HG02759 (cell line): Measurements from ENCODE around the gene CD247.

ENCODE experiments used
- ATAC-seq: cut with Tn5 transposase; IDR thresholded peaks from one replicate; pipeline ENCODE4 v1.9.1; 2021; ENCODE audit warnings: mild to moderate bottlenecking, moderate library complexity; ENCODE audit not compliant: unreplicated experiment

The CD247 gene

GRCh38 chr1:167463875-167464575 is 54.3 kb downstream of the CD247 start:
- no peak for ATAC-seq

DNA sequence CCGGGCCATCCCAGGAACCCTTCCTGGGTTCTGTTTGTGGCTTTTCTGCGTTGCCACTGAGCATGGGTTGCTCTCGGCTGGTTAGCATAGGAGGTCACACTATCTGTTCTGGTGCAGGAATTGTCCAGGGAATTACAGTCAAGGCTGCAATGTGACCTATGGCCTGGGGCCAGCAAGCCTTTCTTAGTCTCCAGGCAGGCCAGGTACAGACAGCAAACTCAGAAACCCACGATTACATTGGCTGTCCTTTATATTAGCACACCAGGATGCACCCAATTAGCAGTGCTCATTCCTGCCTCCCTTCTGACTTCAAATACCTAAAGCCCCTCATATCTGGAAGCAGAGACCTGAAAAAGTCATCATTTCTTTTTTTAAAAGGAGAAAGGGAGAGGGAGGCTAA is 55.2 kb downstream of the CD247 start:
- no peak for ATAC-seq

DNA sequence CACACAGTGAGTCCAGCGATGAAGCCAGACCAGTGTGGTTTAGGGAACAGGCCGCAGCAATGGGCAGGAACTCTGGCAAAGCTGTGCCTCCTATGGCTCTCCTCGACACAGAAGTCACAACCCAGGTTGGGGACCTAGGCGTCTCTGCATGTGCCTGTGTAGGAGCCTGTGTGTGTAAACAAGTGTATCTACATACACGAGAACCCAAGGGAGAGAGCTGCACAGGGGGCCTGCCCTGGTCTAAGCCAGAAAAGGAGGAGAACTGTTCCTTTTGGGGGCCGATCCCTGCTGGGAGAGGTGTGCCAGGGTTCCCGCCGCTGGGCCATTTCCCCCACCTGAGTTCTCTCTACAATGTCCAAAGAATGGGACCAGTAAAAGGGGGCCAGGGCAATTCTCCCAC is 56.0 kb downstream of the CD247 start:
- ATAC-seq: no peak

- no peak for ATAC-seq
Measured at GRCh38 chr1:167460836-167461235, 57.5 kb downstream of the CD247 start.

DNA sequence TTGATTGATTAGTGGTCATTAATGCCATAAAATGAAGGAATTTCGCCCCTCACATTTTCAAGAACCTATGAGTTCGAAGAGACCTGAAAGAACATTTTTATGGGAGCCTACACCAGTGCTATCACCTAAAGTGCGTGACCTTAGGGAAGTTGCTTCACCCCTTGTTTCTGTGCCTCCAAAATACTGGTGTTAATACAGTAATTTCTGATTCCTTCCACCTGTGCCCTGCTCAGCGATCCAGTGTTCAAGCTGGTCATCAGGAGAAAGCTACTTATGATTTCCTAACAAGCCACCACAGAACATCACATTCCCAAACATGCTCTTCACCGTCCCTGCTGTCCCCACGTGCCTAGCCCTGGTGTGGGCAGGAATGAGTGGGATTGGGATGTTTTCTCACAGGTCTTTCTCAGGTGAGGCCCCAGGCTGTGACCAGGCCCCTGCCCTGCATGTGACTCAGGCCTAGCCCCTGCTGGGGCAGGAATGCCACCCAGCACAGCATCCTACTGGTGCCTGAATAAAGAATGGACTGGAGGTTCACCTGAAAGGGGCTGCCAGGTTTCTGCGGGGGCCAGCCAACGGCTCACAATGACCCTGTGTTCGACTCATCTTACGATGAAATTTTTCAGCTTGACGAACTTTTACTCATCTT is 60.3 kb downstream of the CD247 start:
- no peak for ATAC-seq

DNA sequence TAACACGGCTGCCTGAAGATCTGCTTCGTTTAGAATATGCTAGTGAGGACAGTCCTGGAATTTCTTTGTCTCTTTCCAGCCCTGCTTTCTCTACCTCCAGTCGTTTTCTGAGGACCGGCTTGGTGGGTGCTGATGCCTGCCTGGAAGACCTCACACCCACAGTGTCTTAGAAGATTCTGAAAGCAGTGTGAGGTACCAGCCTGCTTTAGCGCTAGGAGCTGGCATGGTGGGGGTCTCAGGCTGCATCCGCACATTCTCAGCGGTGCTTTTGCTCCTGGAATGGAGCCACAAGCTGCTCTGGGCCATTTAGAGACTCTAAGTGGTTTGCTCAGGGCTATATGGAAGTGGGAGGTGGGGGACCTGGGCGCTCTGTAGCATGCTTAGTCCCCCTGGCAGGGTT is 61.4 kb downstream of the CD247 start:
- no peak for ATAC-seq

DNA sequence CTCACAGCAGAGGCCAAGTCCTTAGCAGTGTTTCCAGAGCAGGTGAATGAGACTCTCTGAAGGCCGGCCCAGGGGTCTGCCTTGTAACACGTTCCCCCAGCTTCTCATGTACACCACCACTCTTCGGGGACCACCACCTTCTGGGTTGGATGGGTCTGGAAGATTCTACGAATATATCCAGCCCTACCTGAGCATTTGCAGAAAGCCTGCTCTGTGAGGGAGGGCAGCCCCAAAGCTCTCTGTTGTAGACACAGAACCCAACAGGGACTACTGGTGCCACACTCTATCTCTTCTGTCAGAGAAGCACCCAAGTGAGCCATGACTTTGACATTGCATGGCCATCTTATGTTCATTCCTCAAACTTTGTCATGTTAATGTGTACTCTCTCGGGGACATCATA is 61.8 kb downstream of the CD247 start:
- ATAC-seq: no peak

DNA sequence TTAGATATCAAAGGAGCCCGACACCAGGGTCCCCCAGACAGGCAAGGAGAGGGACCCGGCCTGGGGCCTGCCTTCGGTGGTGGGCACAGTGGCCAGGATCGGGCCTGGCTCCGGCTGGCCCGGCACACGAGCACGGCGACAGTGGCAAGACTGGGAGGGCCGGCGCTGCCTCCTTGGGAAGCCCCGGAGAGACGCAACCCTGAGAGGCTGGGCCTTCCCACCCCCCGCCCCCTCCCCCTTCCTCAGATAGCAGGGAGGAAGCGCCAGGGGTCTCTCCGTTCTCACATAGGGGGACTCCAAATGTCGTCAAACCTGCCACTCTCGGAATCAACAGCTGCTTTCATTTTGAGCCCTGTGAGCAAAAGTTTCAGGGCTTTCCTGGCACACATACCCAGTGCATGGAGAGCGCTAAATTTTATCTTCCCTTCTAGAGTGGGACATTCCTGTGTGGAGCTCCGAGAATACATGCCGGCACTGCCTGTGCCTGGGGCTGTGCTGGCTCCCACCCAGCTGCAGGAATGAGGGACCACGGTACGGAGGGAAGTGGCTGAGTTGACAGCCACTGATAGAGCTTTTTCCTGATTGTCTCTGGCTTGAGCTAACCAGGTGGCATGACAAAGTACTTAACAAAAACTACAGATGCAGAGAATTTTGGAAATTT is 62.4 kb downstream of the CD247 start:
- peak; percentile 42 for ATAC-seq

GRCh38 chr1:167454894-167455785 is 63.2 kb downstream of the CD247 start:
- peak; percentile 70 for ATAC-seq

DNA sequence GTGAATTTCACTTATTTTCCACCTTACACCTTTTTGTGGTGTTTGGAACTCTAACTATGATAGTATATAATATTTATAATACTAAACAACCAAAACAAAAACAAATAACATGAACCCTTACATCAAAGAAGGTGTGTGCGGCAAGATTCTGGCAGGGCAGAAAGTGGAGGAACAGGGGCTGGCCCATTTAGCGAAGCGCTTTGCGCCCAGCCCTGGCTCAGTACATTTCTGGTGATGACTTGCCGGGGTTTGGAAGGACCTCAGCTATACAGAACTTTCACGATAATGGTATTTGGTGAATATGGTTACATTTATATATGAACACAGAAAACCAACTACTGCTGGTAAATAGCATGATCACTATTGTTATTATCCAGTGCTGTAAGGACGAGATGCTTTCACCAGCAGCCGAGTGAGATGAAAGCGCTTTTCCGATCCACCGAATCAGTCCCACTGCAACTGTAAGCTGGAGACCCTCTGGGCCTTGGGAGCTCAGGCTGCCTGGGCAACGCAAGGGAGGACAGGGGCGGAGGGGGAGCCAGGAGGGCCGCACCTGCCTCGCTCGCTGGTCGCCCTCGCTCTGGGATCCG is 63.9 kb downstream of the CD247 start:
- no peak for ATAC-seq

DNA sequence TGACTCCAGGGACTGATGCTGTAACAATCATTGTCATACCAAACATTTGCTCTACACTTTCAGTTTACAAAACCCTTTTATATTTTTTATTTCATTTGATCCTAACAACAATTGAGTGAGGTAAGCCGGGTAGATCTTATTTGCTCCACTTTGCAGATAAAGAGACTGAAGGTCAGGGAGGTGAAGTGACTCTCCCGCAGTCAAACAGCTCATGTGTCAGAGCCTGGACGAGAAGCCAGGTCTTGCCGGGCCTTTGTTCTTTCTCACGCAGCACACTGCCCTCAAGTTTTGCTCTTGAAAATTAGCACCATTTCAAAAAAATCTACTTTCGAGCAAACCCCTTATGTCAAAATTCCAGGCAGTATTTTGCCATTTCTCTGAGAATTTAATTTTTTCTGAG is 65.2 kb downstream of the CD247 start:
- no peak for ATAC-seq

DNA sequence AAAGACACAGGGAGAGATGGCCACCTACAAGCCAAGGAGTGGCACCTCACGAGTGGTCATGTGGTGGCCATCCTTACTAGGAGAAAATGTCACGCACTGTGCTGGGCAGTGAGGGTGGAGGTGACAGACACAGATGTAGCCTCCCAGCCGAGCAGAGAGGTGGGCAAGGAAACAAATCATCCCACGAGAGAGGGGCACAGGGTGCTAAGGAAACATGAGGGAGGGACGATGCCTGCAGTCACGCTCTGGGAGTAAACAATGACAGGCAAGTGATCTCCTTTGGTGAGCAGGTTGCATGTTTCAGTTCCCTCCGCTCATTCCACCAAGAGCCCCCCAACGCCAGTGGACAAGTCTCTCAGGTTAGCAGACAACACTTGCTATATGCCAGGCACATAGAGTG is 65.8 kb downstream of the CD247 start:
- no peak for ATAC-seq

DNA sequence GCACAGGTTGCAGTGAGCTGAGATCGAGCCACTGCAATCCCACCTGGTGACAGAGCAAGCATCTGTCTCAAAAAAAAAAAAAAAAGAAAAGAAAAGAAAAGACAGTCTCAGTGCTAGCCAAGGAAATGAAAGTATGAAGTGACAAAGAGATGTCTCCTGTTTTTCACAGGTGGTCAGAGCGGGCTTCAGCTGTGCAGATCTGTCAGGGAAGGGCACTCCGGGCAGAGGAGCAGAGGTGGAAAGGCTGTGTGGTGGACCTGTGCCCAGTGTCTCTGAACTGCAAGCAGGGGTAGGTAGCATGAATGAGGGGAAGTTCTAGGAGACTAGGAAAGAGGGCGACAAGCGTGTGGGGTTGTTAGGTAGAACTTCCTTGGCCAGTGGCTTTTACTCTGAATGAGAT is 67.5 kb downstream of the CD247 start:
- ATAC-seq: no peak

GRCh38 chr1:167447521-167448136 is 70.7 kb downstream of the CD247 start:
- peak; percentile 87 for ATAC-seq

- no peak for ATAC-seq
Measured at GRCh38 chr1:167446966-167447365, 71.4 kb downstream of the CD247 start.

DNA sequence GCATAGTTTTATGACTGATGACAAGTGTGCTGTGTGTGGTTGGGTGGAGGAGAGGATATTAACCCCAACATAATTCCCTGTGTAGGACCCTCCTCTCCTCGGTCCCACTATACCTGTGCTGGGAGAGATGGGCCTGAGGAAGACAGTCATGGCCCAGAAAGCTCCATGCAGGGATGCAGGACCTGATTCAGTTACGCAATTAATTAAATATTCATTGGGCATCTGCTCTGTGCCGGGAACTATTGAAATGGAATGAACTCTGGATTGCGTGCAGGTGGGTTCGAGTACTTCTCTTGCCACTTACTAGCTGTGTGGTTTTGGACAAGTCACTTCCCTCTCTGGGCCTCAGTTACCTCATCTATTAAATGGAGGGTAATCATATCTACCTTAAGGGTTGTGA is 74.6 kb downstream of the CD247 start:
- no peak for ATAC-seq

- no peak for ATAC-seq
Measured at GRCh38 chr1:167442854-167443565, 75.3 kb downstream of the CD247 start.

- ATAC-seq: peak; percentile 92
Measured at GRCh38 chr1:167442142-167442848, 76.0 kb downstream of the CD247 start.

GRCh38 chr1:167441222-167441621 is 77.1 kb downstream of the CD247 start:
- no peak for ATAC-seq
